Gastroesophageal sphincter (tissue), 4 donors: ENCODE data around the gene ZNF236. TPM values are rescaled to one million over a fixed set of nuclear protein-coding genes. Genes with fewer than 3 reads are reported as not detected.

ENCODE experiments used
- ATAC-seq: fragments of 150-250 bp; one replicate; pipeline ENCODE4 v1.9.1; 2016; ENCODE audit warnings: mild to moderate bottlenecking, moderate library complexity
- H3K27ac ChIP-seq, 4 donors: fragments of 200-600 bp; sonication (generic) in 3 of 4; 1 replicate in 3 of 4; 2 replicates in 1 of 4; pipeline ENCODE4 v1.5.1; 2016 to 2019
- H3K27me3 ChIP-seq: fragments of 200-600 bp; sonication (generic); one replicate; pipeline ENCODE4 v1.5.1; 2019
- H3K36me3 ChIP-seq, 2 donors: fragments of 200-600 bp; sonication (generic); one replicate each; pipeline ENCODE4 v1.5.1; 2019; ENCODE audit warnings: control low read depth in 1 of 2
- H3K4me1 ChIP-seq, 3 donors: fragments of 200-600 bp; sonication (generic); 1 replicate in 2 of 3; 2 replicates in 1 of 3; pipeline ENCODE4 v1.5.1; 2016 to 2019; ENCODE audit warnings: control low read depth in 2 of 3
- H3K4me3 ChIP-seq, 2 donors: fragments of 200-600 bp; sonication (generic); one replicate each; pipeline ENCODE4 v1.5.1; 2019; ENCODE audit warnings: mild to moderate bottlenecking in 1 of 2, moderate library complexity in 1 of 2
- H3K9me3 ChIP-seq, 3 donors: fragments of 200-600 bp; sonication (generic); one replicate each; pipeline ENCODE4 v1.5.1; 2017 to 2019; ENCODE audit warnings: control low read depth in 2 of 3
- CTCF ChIP-seq, 4 experiments: fragments of 200-600 bp in 2 of 4; fragments of 450-650 bp in 2 of 4; sonication (generic) in 1 of 4; IDR thresholded peaks; one replicate each; pipeline ENCODE4 v1.5.1; 2017 to 2019; ENCODE audit warnings: antibody characterized with exemption in 4 of 4, mild to moderate bottlenecking in 2 of 4, moderate library complexity in 2 of 4
- EP300 ChIP-seq: sonication (generic); formaldehyde crosslinking; IDR thresholded peaks from one replicate; pipeline ENCODE4 v1.6.1; 2017; ENCODE audit warnings: antibody characterized with exemption, mild to moderate bottlenecking
- POLR2A ChIP-seq, 2 donors: fragments of 450-650 bp; IDR thresholded peaks; one replicate each; pipeline ENCODE4 v1.6.1; 2017; ENCODE audit warnings: antibody characterized with exemption in 2 of 2, mild to moderate bottlenecking in 2 of 2, moderate library complexity in 1 of 2
- POLR2AphosphoS5 ChIP-seq: sonication (generic); formaldehyde crosslinking; IDR thresholded peaks from one replicate; pipeline ENCODE4 v1.6.1; 2017; ENCODE audit warnings: antibody characterized with exemption
- WGBS, 2 donors: methylation state at CpG; one replicate each; pipeline ENCODE4 v1.1.5; 2018; ENCODE audit warnings: low coverage in 1 of 2; 5-methylcytosine and 5-hydroxymethylcytosine counted together
- total RNA-seq, 4 donors: library from RNA; depleted of rRNA; stranded (reverse); fragments of >200 nt; gene quantifications; one replicate each; pipeline ENCODE4 v1.1.0, GENCODE V29; 2016

The ZNF236 gene
- total RNA-seq, 4 donors from 2014 or later, result 8.5 to 26.8 (median 16.8) TPM

GRCh38 chr18:76855594-76855993 is 33.2 kb downstream of the ZNF236 start:
- Histone ChIP-seq H3K4me1 (peaks cover 0 to 5% (median 0%) of the 10 kb centered on the region in 3 donors), H3K27me3 (no peaks in the 10 kb centered on the region), H3K27ac (no peak overlapping the region), H3K4me3 (no peak overlapping the region), H3K9me3 (no peaks in the 10 kb centered on the region), H3K36me3 (peaks cover 0 to 52% of the 10 kb centered on the region in 2 donors)
- WGBS, 2 donors, result 97 to 100% methylated on average over 1 to 4 of the region's 4 CpGs
- ATAC-seq, result no peak
- TF ChIP-seq EP300 (no peak), POLR2AphosphoS5 (no peak), POLR2A (IDR thresholded peaks at IDR 0.05) (no peak), CTCF (IDR thresholded peaks at IDR 0.05) (no peak)

GRCh38 chr18:76857476-76857875 is 35.1 kb downstream of the ZNF236 start:
- Histone ChIP-seq H3K27ac (no peak overlapping the region), H3K4me1 (peaks cover 0 to 5% (median 0%) of the 10 kb centered on the region in 3 donors), H3K9me3 (no peaks in the 10 kb centered on the region), H3K4me3 (no peak overlapping the region), H3K27me3 (no peaks in the 10 kb centered on the region), H3K36me3 (peaks cover 0 to 58% of the 10 kb centered on the region in 2 donors)
- no peak for TF ChIP-seq POLR2AphosphoS5
- no peak for TF ChIP-seq CTCF (IDR thresholded peaks at IDR 0.05)
- TF ChIP-seq POLR2A (IDR thresholded peaks at IDR 0.05), result no peak
- TF ChIP-seq EP300, result no peak
- WGBS, 2 donors, result 79 to 83% methylated on average over 4 of the region's 4 CpGs
- no peak for ATAC-seq

- TF ChIP-seq CTCF (IDR thresholded peaks at IDR 0.05) (no peak), POLR2AphosphoS5 (no peak), EP300 (no peak), POLR2A (IDR thresholded peaks at IDR 0.05) (no peak)
- WGBS, 2 donors, result 83 to 94% methylated on average over 6 to 14 of the region's 14 CpGs
Measured at GRCh38 chr18:76859474-76860339, 37.4 kb downstream of the ZNF236 start.

GRCh38 chr18:76860411-76860810 is 38.1 kb downstream of the ZNF236 start:
- ATAC-seq, result no peak
- 85 to 89% methylated on average over 6 of the region's 6 CpGs for WGBS, 2 donors
- H3K4me1 ChIP-seq, result peaks cover 0 to 5% (median 0%) of the 10 kb centered on the region in 3 donors
- no peaks in the 10 kb centered on the region for H3K27me3 ChIP-seq
- H3K27ac ChIP-seq, result no peak overlapping the region
- no peak overlapping the region for H3K4me3 ChIP-seq
- no peak for TF ChIP-seq EP300
- no peak for TF ChIP-seq POLR2A (IDR thresholded peaks at IDR 0.05)
- no peak for TF ChIP-seq POLR2AphosphoS5
- no peak for TF ChIP-seq CTCF (IDR thresholded peaks at IDR 0.05)
- H3K9me3 ChIP-seq, result no peaks in the 10 kb centered on the region
- H3K36me3 ChIP-seq, result peaks cover 0 to 61% of the 10 kb centered on the region in 2 donors

More at GRCh38 chr18:76859474-76860339, 37.4 kb downstream of the ZNF236 start:
- ATAC-seq, result no peak
- H3K4me3 ChIP-seq, result no peak overlapping the region
- peaks cover 0 to 5% (median 0%) of the 10 kb centered on the region in 3 donors for H3K4me1 ChIP-seq
- no peaks in the 10 kb centered on the region for H3K27me3 ChIP-seq
- no peaks in the 10 kb centered on the region for H3K9me3 ChIP-seq
- no peak overlapping the region for H3K27ac ChIP-seq
- peaks cover 0 to 68% of the 10 kb centered on the region in 2 donors for H3K36me3 ChIP-seq

- Histone ChIP-seq H3K36me3 (peaks cover 0 to 74% of the 10 kb centered on the region in 2 donors), H3K27me3 (no peaks in the 10 kb centered on the region), H3K4me3 (no peak overlapping the region), H3K9me3 (no peaks in the 10 kb centered on the region), H3K27ac (no peak overlapping the region), H3K4me1 (no peaks in the 10 kb centered on the region)
- TF ChIP-seq EP300 (no peak), CTCF (IDR thresholded peaks at IDR 0.05) (no peak), POLR2A (IDR thresholded peaks at IDR 0.05) (no peak), POLR2AphosphoS5 (no peak)
- no peak for ATAC-seq
- WGBS, 2 donors, result 70% methylated on average over 7 of the region's 9 CpGs; no CpG with 5 or more reads in 1 of the 2 donors
Measured at GRCh38 chr18:76866666-76867065, 44.3 kb downstream of the ZNF236 start.
